Activated CD4-positive, alpha-beta T cell treated with anti-CD3 and anti-CD28 coated beads for 36 hours (primary cell): ENCODE data around the gene PRKN. TPM values are rescaled to one million over a fixed set of nuclear protein-coding genes. Genes with fewer than 3 reads are reported as not detected.

Experiments used
- ATAC-seq: fragments of 200-7000 bp; cut with Tn5 transposase; one replicate; pipeline ENCODE4 v1.10.0; 2021; ENCODE audit warnings: mild to moderate bottlenecking, moderate library complexity
- CTCF ChIA-PET: fragments of 350-600 bp; sonication (Branson Sonifier 250); formaldehyde crosslinking; loops from one replicate; lab custom pipeline; 2021; ENCODE audit warnings: antibody characterized with exemption; lab: Charles Lee
- POLR2A ChIA-PET: fragments of 350-600 bp; sonication (Branson Sonifier 250); formaldehyde crosslinking; loops from one replicate; lab custom pipeline; 2021; ENCODE audit warnings: antibody characterized with exemption, inconsistent platforms; lab: Charles Lee
- DNase-seq: peaks from one replicate; pipeline ENCODE4 v3.0.0-alpha.2; 2020
- H3K27ac Mint-ChIP-seq: one replicate; pipeline ENCODE4 v1.8.0; 2021; ENCODE audit warnings: mixed read lengths
- H3K27me3 Mint-ChIP-seq: one replicate; pipeline ENCODE4 v1.8.0; 2021; ENCODE audit warnings: mixed read lengths
- H3K36me3 Mint-ChIP-seq: one replicate; pipeline ENCODE4 v1.8.0; 2021; ENCODE audit warnings: low read depth, mixed read lengths
- H3K4me1 Mint-ChIP-seq: one replicate; pipeline ENCODE4 v1.8.0; 2021; ENCODE audit warnings: mixed read lengths
- H3K4me3 Mint-ChIP-seq: one replicate; pipeline ENCODE4 v1.8.0; 2021; ENCODE audit warnings: mild to moderate bottlenecking, moderate library complexity, mixed read lengths
- H3K9me3 Mint-ChIP-seq: one replicate; pipeline ENCODE4 v1.8.0; 2021; ENCODE audit warnings: low read depth, mixed read lengths
- intact Hi-C, 2 experiments: fragments of 100-400 bp; cut with DNase I in 1 of 2; cut with micrococcal nuclease in 1 of 2; formaldehyde crosslinking; loops; one replicate each; pipeline versions ENCODE4 v1.14.2 to v1.15.1; 2022 to 2024; cut with DNase I, micrococcal nuclease
- total RNA-seq, 2 experiments: library from RNA; stranded (reverse); gene quantifications; one replicate each; pipeline ENCODE4 v1.2.3, GENCODE V29; 2021

The PRKN gene
- total RNA-seq, 2 experiments from 2014 or later, result 0.56 to 0.87 TPM

DNA sequence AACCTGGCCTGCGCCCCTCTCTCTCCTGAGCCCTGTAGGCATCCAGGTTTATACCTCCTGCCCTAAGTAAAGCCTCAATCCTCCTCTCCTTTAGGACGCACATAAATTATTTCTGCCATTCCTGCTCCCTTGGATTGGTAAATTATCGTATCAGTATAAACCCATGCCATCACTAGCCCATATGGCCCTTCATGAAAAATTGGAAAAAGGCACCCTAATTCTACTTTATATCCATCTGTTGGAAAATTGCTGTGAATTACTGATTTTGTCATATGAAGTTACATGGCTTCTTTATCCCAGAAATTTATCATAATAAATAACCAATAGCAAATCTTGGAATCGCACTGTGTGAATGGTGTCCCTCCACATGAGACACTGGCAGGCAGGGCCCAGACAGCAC is 395.2 kb downstream of the PRKN start:
- H3K9me3 Mint-ChIP-seq, result peaks cover 11% of the 10 kb centered on the region
- intact Hi-C loops, result no loop called here
- peaks cover 4% of the 10 kb centered on the region for H3K36me3 Mint-ChIP-seq
- H3K4me1 Mint-ChIP-seq, result no peaks in the 10 kb centered on the region
- no peak overlapping the region for H3K4me3 Mint-ChIP-seq
- DNase-seq, result no peak
- POLR2A ChIA-PET, result no interaction called here
- no peak for ATAC-seq
- H3K27ac Mint-ChIP-seq, result no peak overlapping the region
- H3K27me3 Mint-ChIP-seq, result no peaks in the 10 kb centered on the region
- CTCF ChIA-PET, result no interaction called here

DNA sequence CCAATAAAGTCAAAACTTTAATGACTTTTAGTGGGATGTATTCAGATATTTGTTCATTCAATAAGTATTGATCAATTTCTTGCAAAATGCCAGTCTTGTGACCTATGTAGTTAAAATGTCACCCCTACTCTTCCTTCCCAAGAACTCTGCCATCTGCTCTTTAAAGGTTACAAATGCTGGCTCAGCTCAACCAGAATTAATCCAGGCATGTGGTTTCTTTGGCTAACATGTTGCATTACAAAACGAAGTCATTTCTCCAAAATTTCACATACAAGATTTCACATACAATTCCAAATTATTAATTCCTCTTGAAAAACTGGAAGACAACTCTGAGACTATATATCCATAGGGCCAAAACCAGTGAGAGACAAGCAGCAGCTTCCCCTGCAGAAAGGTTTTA is 395.7 kb downstream of the PRKN start:
- Mint-ChIP-seq H3K27ac (no peak overlapping the region), H3K4me1 (no peaks in the 10 kb centered on the region), H3K27me3 (no peaks in the 10 kb centered on the region), H3K36me3 (peaks cover 4% of the 10 kb centered on the region), H3K9me3 (peaks cover 10% of the 10 kb centered on the region), H3K4me3 (no peak overlapping the region)
- ChIA-PET CTCF (no interaction called here), POLR2A (no interaction called here)
- DNase-seq, result no peak
- intact Hi-C loops, result no loop called here
- ATAC-seq, result no peak

DNA sequence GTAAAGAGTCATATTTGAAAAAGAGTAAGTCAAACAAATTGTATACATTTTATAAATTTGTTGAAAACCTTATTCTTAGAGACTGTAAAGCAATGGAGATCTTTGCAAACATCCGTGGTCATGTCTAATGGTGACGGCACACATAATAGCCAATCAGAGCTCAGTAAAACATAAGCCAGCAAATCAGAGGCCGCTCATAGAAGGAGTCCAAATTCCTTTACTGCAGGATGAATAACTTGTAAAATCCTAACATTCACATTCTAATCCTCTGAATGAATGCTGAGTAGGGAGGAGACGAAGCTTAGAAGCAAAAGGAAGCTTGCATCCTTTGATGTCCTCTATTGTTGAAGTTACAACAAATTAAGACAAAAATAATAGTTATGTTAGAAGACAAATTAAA is 401.7 kb downstream of the PRKN start:
- no peaks in the 10 kb centered on the region for H3K4me1 Mint-ChIP-seq
- no peaks in the 10 kb centered on the region for H3K27me3 Mint-ChIP-seq
- peaks cover 13% of the 10 kb centered on the region for H3K9me3 Mint-ChIP-seq
- H3K36me3 Mint-ChIP-seq, result no peaks in the 10 kb centered on the region
- no peak overlapping the region for H3K27ac Mint-ChIP-seq
- intact Hi-C loops, result no loop called here
- no peak overlapping the region for H3K4me3 Mint-ChIP-seq
- ChIA-PET POLR2A (no interaction called here), CTCF (interaction anchor here (0.6 kb wide), 1 partner anchor 153 kb away, joined by 3 read pairs; no protein-coding TSS in a partner anchor)
- DNase-seq (no peak), ATAC-seq (no peak)

DNA sequence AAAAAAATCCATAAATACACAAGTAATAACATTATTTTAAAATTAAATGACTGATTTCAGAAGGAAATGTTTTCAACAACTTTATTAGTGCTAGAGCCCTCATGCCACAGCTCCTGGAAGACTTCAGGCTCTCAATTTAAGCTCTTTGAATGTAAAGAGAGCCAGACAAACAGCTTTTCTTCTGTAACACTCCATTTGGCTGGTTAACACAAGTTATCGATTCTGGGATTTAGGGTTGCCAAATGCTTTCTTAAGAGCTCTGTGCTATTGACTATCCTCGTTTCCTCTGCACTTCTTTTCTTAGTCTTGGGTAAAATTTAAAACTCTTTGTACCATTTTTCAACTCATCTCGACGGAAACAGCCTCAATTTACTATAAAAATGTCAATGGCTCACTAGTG is 402.5 kb downstream of the PRKN start:
- ATAC-seq, result no peak
- H3K27me3 Mint-ChIP-seq, result no peaks in the 10 kb centered on the region
- POLR2A ChIA-PET, result no interaction called here
- intact Hi-C loops, result no loop called here
- no peak overlapping the region for H3K27ac Mint-ChIP-seq
- peaks cover 14% of the 10 kb centered on the region for H3K9me3 Mint-ChIP-seq
- no peaks in the 10 kb centered on the region for H3K36me3 Mint-ChIP-seq
- CTCF ChIA-PET, result no interaction called here
- no peak overlapping the region for H3K4me3 Mint-ChIP-seq
- DNase-seq, result no peak
- H3K4me1 Mint-ChIP-seq, result no peaks in the 10 kb centered on the region

DNA sequence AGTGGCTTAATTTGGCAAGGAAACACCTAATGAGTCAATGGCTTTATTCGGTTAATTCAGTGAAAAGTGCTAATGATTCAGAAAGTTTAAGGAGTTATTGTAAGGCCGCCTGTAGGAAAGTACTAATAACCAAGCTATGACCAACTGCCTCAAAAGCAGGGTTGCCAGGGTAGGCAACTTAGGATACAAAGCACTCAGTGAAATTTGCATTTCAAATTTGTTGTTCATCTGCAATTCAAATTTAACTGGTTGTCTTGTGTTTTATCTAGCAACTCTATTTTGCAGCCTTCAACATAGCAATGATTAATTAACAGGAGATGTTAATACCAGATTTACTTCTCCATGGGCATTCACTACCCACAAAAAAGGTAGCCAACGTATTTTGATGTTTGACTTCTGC is 412.3 kb downstream of the PRKN start:
- Mint-ChIP-seq H3K4me1 (no peaks in the 10 kb centered on the region), H3K36me3 (no peaks in the 10 kb centered on the region), H3K9me3 (peaks cover 6% of the 10 kb centered on the region), H3K4me3 (no peak overlapping the region), H3K27me3 (no peaks in the 10 kb centered on the region), H3K27ac (no peak overlapping the region)
- intact Hi-C loops, result no loop called here
- CTCF ChIA-PET, result no interaction called here
- DNase-seq (no peak), ATAC-seq (no peak)
- POLR2A ChIA-PET, result no interaction called here

DNA sequence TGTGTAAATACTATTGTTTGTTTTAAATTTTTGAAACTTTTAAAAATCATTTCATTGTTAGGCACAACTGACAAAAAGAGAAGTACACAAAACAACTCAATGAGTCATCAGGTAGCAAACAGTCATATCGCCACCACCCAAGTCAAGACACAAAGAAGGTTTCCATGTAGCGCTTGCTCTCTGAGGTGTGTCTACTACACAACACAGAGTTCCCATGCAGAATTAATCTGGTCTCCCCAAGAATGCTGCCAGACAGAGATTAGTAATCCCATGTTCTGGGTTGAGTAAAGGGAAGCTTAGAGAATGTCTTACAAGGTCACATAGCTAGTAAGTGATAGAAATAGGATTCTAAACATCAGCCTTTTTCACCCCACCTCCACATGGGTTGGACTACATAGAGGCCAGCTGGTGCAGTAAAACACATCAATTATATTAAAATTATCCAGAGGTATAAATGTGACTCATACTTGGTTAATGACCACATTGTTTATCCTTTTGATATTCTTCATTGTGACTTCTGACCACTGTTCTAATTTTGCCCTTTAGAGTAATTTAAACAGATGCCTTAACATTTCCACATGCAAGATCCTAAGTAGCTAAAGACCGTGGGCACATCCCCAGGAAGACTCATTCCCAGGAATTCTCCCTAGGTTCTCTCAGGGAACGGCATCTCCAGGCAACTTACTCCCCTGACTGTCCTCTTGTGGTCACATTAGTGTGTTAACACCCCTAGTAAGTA is 413.5 kb downstream of the PRKN start:
- Mint-ChIP-seq H3K4me3 (no peak overlapping the region), H3K27ac (no peak overlapping the region), H3K36me3 (no peaks in the 10 kb centered on the region), H3K9me3 (peaks cover 6% of the 10 kb centered on the region), H3K4me1 (no peaks in the 10 kb centered on the region), H3K27me3 (no peaks in the 10 kb centered on the region)
- DNase-seq (no peak), ATAC-seq (no peak)
- ChIA-PET POLR2A (no interaction called here), CTCF (no interaction called here)
- intact Hi-C loops, result no loop called here

DNA sequence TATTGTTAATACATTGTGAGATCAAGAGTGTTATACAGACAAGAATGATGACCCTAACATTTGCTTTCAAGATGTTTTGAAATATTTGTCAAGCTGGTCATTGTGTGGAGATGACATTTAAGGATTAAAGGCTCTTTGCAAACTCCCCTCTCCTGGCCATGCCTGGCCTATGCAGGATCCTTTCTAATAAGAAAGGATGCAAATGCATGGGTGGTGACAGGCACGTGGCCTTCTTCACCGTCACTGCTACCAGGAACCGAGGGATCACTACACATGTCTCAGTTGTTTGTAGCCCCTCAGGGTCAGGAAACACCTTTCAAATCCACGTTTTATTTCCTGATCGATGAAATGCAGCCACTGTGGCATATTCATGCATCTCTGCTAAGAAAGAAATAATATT is 419.7 kb downstream of the PRKN start:
- CTCF ChIA-PET, result no interaction called here
- DNase-seq (no peak), ATAC-seq (no peak)
- Mint-ChIP-seq H3K4me3 (no peak overlapping the region), H3K9me3 (peaks cover 2% of the 10 kb centered on the region), H3K27ac (no peak overlapping the region), H3K27me3 (no peaks in the 10 kb centered on the region), H3K36me3 (no peaks in the 10 kb centered on the region), H3K4me1 (no peaks in the 10 kb centered on the region)
- POLR2A ChIA-PET, result no interaction called here
- intact Hi-C loops, result no loop called here

DNA sequence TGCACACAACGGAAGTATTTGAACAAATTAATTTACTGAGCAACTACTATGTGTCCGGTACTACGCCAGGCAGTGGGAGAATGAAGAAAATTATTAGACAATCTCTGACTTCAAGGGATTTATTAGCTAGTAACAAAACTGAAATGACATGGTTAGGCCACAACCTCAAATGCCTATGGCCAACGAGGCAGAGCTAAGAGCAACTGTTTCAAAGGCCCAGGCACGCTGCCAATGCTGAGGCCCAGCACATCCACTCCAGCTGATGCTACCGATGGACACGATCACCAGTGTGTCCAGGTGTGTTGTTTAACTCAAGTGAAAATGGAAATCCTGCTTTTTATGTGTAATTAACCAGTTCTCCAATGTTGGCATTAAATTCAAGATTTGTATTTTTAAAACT is 420.9 kb downstream of the PRKN start:
- intact Hi-C loops, result no loop called here
- CTCF ChIA-PET, result interaction anchor here (0.6 kb wide), 1 partner anchor 14 kb away, joined by 3 read pairs; no protein-coding TSS in a partner anchor
- Mint-ChIP-seq H3K4me3 (no peak overlapping the region), H3K27ac (no peak overlapping the region), H3K9me3 (no peaks in the 10 kb centered on the region), H3K4me1 (no peaks in the 10 kb centered on the region), H3K27me3 (no peaks in the 10 kb centered on the region), H3K36me3 (no peaks in the 10 kb centered on the region)
- no peak for DNase-seq
- POLR2A ChIA-PET, result no interaction called here
- ATAC-seq, result no peak

DNA sequence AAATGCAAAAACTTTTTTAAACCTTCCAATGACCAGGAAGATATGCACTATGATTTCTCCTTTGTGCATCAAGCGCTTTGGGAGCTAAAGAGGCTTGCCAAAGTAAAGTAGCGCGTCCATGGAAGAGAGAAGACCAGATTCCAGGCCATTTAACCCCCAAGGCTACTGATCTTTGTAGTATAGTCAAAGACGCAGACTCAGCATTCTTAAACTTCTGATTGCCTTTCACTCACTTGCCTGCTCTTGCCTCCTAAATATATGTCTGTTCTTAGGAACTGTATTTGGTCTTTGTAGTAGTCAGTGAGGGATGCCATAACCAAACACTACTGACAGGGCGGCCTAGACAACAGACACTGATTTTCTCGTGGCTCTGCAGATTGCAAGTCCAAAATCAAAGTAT is 426.4 kb downstream of the PRKN start:
- no peak overlapping the region for H3K4me3 Mint-ChIP-seq
- H3K27me3 Mint-ChIP-seq, result no peaks in the 10 kb centered on the region
- ChIA-PET POLR2A (no interaction called here), CTCF (interaction anchor here (0.6 kb wide), 1 partner anchor 220 kb away, joined by 3 read pairs; no protein-coding TSS in a partner anchor)
- intact Hi-C loops, result no loop called here
- H3K36me3 Mint-ChIP-seq, result no peaks in the 10 kb centered on the region
- no peak for ATAC-seq
- no peak overlapping the region for H3K27ac Mint-ChIP-seq
- DNase-seq, result no peak
- H3K4me1 Mint-ChIP-seq, result no peaks in the 10 kb centered on the region
- no peaks in the 10 kb centered on the region for H3K9me3 Mint-ChIP-seq

DNA sequence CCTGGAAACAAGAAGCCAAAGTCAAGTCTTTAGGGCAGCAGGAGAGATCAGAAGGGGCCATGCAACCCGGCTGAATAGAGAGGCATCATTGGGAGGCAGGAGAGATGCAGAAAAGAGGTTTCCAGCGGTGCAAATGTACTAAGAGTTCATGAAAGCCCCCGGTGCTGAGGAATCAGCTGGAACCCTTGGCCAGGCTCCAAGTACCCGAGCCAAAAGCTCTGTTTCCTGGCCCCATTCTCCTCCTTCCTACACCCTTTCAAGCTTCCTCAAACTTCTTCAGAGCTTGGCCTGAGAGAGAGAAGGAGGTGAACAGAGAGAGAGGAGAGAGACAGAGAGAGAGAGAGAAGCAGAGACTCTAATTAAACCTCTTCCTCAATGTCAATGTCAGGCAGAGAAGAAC is 433.5 kb downstream of the PRKN start:
- ChIA-PET POLR2A (no interaction called here), CTCF (no interaction called here)
- DNase-seq (no peak), ATAC-seq (no peak)
- Mint-ChIP-seq H3K4me3 (no peak overlapping the region), H3K9me3 (peaks cover 1% of the 10 kb centered on the region), H3K4me1 (no peaks in the 10 kb centered on the region), H3K27ac (no peak overlapping the region), H3K27me3 (no peaks in the 10 kb centered on the region), H3K36me3 (no peaks in the 10 kb centered on the region)
- intact Hi-C loops, result no loop called here

DNA sequence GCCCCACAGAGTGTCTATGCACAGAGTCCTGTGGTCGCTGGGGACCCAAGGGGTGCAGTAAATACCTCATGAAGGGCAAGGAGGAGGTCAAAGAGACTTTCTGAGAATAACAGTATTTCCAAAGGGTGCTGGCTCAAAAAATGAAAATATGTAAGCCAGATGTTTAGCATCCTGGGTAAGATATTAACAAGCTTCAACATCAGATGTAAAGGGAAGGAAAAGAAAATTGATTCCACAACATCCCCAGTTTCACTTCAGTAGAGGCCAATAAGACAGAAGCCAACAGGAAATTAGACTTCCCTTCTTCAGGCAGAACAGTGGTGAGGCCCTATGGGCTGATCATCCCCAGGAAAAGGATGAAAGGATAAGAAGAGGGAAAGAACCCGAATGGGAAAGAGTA is 434.7 kb downstream of the PRKN start:
- intact Hi-C loops, result no loop called here
- CTCF ChIA-PET, result no interaction called here
- H3K4me3 Mint-ChIP-seq, result no peak overlapping the region
- DNase-seq (no peak), ATAC-seq (no peak)
- peaks cover 1% of the 10 kb centered on the region for H3K9me3 Mint-ChIP-seq
- H3K27ac Mint-ChIP-seq, result no peak overlapping the region
- no peaks in the 10 kb centered on the region for H3K27me3 Mint-ChIP-seq
- POLR2A ChIA-PET, result no interaction called here
- no peaks in the 10 kb centered on the region for H3K36me3 Mint-ChIP-seq
- H3K4me1 Mint-ChIP-seq, result no peaks in the 10 kb centered on the region

DNA sequence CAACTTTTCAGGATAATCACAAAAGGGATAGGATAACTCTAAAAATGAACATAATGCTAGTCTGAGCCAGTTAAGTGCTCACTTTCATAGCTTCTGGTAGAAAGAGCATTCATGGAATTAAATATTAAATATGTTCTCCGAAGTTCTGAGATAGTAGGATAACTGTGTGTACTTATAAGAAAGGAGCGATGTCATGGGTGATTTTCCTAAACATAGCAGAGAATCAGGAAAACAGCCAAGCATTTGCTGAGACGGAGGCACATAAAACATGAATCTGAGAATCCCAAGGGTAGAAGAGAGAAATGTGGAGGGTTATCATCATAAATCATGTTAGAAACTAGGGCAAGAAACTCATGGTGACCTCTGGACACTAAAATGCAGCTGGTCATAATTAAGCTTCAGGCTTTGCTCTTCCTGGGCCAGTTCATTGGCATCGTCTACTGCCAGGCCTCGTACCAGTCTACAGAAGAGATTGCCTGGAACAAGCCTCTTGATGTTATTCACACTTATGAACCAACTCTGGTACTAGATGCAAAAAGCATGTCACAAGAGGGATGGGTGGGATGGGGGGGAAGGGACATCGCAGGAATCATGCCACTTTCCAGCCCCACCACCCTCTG is 436.6 kb downstream of the PRKN start:
- no peak for ATAC-seq
- DNase-seq, result no peak
- intact Hi-C loops, result no loop called here
- H3K9me3 Mint-ChIP-seq, result peaks cover 1% of the 10 kb centered on the region
- no peaks in the 10 kb centered on the region for H3K36me3 Mint-ChIP-seq
- no peaks in the 10 kb centered on the region for H3K4me1 Mint-ChIP-seq
- H3K4me3 Mint-ChIP-seq, result no peak overlapping the region
- H3K27me3 Mint-ChIP-seq, result no peaks in the 10 kb centered on the region
- H3K27ac Mint-ChIP-seq, result no peak overlapping the region
- ChIA-PET CTCF (no interaction called here), POLR2A (no interaction called here)
